ENCODE results near the gene TESK2. TPM values are rescaled to one million over a fixed set of nuclear protein-coding genes. Genes with fewer than 3 reads are reported as not detected.
A peak's percentile ranks its signal among the peaks of the same experiment; 100 is the strongest.

Gene TESK2
- total RNA-seq, 5 donors from 2014 or later (not counting 1 experiment from before 2014, with no cell fraction given): 4.3 to 7.9 (median 5.5) TPM

DNA sequence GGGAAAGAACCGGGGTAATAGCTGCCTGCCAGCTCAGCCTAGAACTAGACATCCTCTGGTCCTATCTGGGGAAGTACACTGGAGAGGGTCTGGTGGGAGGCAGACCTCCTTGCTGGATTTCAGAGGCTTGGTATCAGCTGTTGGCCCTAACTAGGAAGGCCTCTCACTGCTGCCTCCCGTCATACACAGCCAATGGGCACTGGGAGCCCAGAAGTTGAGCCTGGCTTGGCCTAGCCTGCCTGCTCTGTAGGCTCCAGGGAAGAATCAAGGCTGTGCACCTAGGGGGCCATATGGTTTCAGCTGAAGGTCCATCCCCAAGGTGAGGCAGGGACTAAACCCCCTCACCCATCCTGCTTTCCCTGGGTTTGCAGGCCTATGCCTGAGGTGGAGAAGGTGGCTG is 146.5 kb downstream of the TESK2 start:
- peaks cover 30 to 33% (median 31%) of the 10 kb centered on the region in 3 donors for H3K4me1 Mint-ChIP-seq
- Histone ChIP-seq H3K27me3 (replicated peaks in 1 of 2; ENCODE audit: control insufficient read depth in 2 of 2, extremely low read depth in 1 of 2, insufficient read depth in 2 of 2, low read length in 1 of 2) (no peaks in the 10 kb centered on the region), H3K27ac (ENCODE audit: low read length) (no peak overlapping the region), H3K36me3 (ENCODE audit: control insufficient read depth in 2 of 2, extremely low read depth in 1 of 2, insufficient read depth in 1 of 2, low read length in 1 of 2) (peaks cover 0 to 50% of the 10 kb centered on the region in 2 donors), H3K4me1 (ENCODE audit: control insufficient read depth in 1 of 2, extremely low read depth in 1 of 2, insufficient read depth in 2 of 2, low read length in 2 of 2) (peaks cover 7 to 28% of the 10 kb centered on the region in 2 experiments), H3K9me3 (no peaks in the 10 kb centered on the region), H3K4me3 (ENCODE audit: control insufficient read depth in 1 of 2, extremely low read depth in 1 of 2, low read length in 1 of 2) (no peak overlapping the region)
- H3K36me3 Mint-ChIP-seq: peaks cover 36% of the 10 kb centered on the region
- H3K9me3 Mint-ChIP-seq: no peaks in the 10 kb centered on the region
- ATAC-seq (replicated peaks in 1 of 4): no peak
- POLR2A ChIA-PET: interaction anchor here in 1 of 2 donors (0.6 kb wide), 1 partner anchor 23 kb away, joined by 3 read pairs; no protein-coding TSS in a partner anchor
- WGBS (ENCODE audit: insufficient coverage): 93% methylated on average over 1 of the region's 2 CpGs
- H3K27ac Mint-ChIP-seq: no peak overlapping the region
- no peak overlapping the region for H3K4me3 Mint-ChIP-seq
- no peak for DNase-seq
- CTCF ChIA-PET: no interaction called here
- no peaks in the 10 kb centered on the region for H3K27me3 Mint-ChIP-seq

DNA sequence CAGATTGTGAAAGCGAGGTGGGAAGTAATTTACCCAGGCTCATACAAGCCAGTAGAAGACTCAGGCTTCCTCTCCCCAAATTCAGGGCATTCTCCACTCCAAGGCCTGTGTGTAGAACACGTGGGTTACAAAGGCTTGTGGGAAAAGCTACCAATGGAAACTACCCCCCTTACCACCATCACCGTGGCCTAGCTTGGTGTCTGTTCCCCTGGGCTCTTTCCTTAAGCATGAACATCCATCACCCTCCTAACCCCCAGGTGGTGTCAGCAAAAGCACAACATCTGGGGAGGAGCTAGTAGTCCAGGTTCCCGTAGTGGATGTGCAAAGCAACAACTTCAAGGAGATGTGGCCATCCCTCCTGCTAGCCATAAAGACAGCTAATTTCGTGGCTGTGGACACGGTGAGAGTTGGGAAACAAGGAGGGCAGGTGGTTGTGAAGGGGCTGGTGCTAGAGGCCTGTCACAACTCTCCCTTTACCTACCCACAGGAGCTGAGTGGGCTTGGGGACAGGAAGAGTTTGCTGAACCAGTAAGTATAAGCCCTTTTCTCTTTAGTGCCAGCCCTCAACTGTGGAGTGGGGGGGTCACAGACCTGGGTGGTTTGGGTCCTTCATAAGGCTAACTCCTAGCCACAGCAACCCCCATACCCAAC is 150.0 kb downstream of the TESK2 start:
- CTCF ChIA-PET: interaction anchor here (0.6 to 3.2 kb wide), 13 partner anchors 37 to 565 kb away, joined by 3 to 39 read pairs (median 5); partner anchors contain the start of genes CCDC163 (in 1 of the 2), EIF2B3 (in 1 of the 2), GPBP1L1 (in 1 of the 2) and HECTD3 (in 1 of the 2)
- H3K36me3 ChIP-seq (ENCODE audit: control insufficient read depth in 2 of 2, extremely low read depth in 1 of 2, insufficient read depth in 1 of 2, low read length in 1 of 2): peaks cover 0 to 41% of the 10 kb centered on the region in 2 donors
- peaks cover 7 to 39% of the 10 kb centered on the region in 2 experiments for H3K4me1 ChIP-seq (ENCODE audit: control insufficient read depth in 1 of 2, extremely low read depth in 1 of 2, insufficient read depth in 2 of 2, low read length in 2 of 2)
- H3K27me3 Mint-ChIP-seq: no peaks in the 10 kb centered on the region
- no peaks in the 10 kb centered on the region for H3K9me3 ChIP-seq
- H3K36me3 Mint-ChIP-seq: peaks cover 39% of the 10 kb centered on the region
- POLR2A ChIA-PET: interaction anchor here (0.6 to 2.1 kb wide), 14 partner anchors 9 to 541 kb away, joined by 3 to 23 read pairs (median 4); partner anchors contain the start of genes AKR1A1 (in 1 of the 2), CCDC163 (in 1 of the 2), HECTD3 (in 1 of the 2) and MMACHC (in 1 of the 2)
- H3K9me3 Mint-ChIP-seq: no peaks in the 10 kb centered on the region
- H3K27ac ChIP-seq (ENCODE audit: low read length): peak overlapping the region; percentile 95
- no peak for ATAC-seq (replicated peaks in 1 of 4)
- H3K4me1 Mint-ChIP-seq: peaks cover 55 to 63% (median 55%) of the 10 kb centered on the region in 3 donors
- H3K27ac Mint-ChIP-seq: peak overlapping the region; percentile 99 to 100
- 0% methylated on average over 2 of the region's 6 CpGs for WGBS (ENCODE audit: insufficient coverage)
- peak in 3 of 35 experiments; percentile 12 to 36 (median 16) for DNase-seq
- H3K4me3 ChIP-seq (ENCODE audit: control insufficient read depth in 1 of 2, extremely low read depth in 1 of 2, low read length in 1 of 2): peak overlapping the region; percentile 68 to 82
- H3K27me3 ChIP-seq (replicated peaks in 1 of 2; ENCODE audit: control insufficient read depth in 2 of 2, extremely low read depth in 1 of 2, insufficient read depth in 2 of 2, low read length in 1 of 2): no peaks in the 10 kb centered on the region
- H3K4me3 Mint-ChIP-seq: peak overlapping the region; percentile 98 to 100 (median 100)

DNA sequence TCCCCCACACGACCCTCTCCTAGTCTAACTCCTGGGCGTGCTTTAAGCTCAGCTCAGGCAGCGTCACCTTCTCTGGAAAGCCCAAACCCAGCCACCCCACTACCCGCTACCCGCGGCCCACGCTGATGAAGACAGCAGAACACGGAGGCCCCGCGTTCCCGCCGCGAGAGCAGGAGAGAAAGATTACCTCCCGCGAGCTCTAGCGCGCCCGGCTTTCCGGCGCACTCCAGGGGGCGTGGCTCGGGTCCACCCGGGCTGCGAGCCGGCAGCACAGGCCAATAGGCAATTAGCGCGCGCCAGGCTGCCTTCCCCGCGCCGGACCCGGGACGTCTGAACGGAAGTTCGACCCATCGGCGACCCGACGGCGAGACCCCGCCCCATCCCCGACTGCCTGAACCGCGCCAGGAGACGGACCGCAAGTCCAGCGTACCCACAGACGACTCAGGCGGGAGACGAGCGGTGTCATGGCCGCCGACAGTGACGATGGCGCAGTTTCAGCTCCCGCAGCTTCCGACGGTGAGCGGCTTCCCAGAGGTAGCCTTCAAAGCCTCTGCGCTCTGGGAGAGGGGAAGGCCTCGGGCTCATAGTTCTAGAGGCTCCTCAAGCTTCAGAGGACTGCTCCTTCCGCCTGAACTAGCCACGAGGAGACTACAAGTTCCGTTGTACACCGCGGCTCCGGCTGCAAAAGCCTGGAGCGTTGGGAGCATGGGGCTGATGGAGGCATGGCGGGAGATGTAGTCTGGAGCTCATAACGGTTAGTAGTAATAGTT is 151.0 kb downstream of the TESK2 start, which contains the start of the genes MUTYH and TOE1:
Gene MUTYH (minus strand): TSS at position 652 of the 770 bp plus-strand sequence. CDS start 5,935 bp downstream, outside the sequence.
Gene TOE1 (plus strand): TSS at position 382 of the 770 bp plus-strand sequence. CDS start 83 bp downstream, at position 465.
- H3K4me1 Mint-ChIP-seq: peaks cover 62 to 70% (median 62%) of the 10 kb centered on the region in 3 donors
- peak within 1 kb of the TSS; percentile 68 to 82 for H3K4me3 ChIP-seq (ENCODE audit: control insufficient read depth in 1 of 2, extremely low read depth in 1 of 2, low read length in 1 of 2)
- POLR2A ChIA-PET: interaction anchor here (0.5 to 2.1 kb wide), 25 partner anchors 10 to 907 kb away, joined by 3 to 23 read pairs (median 4); partner anchors contain the start of genes HPDL (in 2 of the 2), AKR1A1 (in 1 of the 2), CCDC163 (in 1 of the 2) and EIF2B3 (in 1 of the 2)
- no peaks in the 10 kb centered on the region for H3K27me3 ChIP-seq (replicated peaks in 1 of 2; ENCODE audit: control insufficient read depth in 2 of 2, extremely low read depth in 1 of 2, insufficient read depth in 2 of 2, low read length in 1 of 2)
- peaks cover 7 to 39% of the 10 kb centered on the region in 2 experiments for H3K4me1 ChIP-seq (ENCODE audit: control insufficient read depth in 1 of 2, extremely low read depth in 1 of 2, insufficient read depth in 2 of 2, low read length in 2 of 2)
- CTCF ChIA-PET: interaction anchor here (0.6 to 3.2 kb wide), 19 partner anchors 19 to 564 kb away, joined by 3 to 39 read pairs (median 5); partner anchors contain the start of genes CCDC163 (in 1 of the 2), EIF2B3 (in 1 of the 2), GPBP1L1 (in 1 of the 2) and HECTD3 (in 1 of the 2)
- H3K27ac Mint-ChIP-seq: peak within 1 kb of the TSS; percentile 99 to 100
- H3K27ac ChIP-seq (ENCODE audit: low read length): peak within 1 kb of the TSS; percentile 95
- H3K9me3 ChIP-seq: no peaks in the 10 kb centered on the region
- peaks cover 0 to 35% of the 10 kb centered on the region in 2 donors for H3K36me3 ChIP-seq (ENCODE audit: control insufficient read depth in 2 of 2, extremely low read depth in 1 of 2, insufficient read depth in 1 of 2, low read length in 1 of 2)
- peak within 1 kb of the TSS; percentile 98 to 100 (median 100) for H3K4me3 Mint-ChIP-seq
- ATAC-seq (replicated peaks in 1 of 4) (peak; percentile 84 to 90 (median 90)), DNase-seq (peak; percentile 79 to 92 (median 87))
- H3K27me3 Mint-ChIP-seq: no peaks in the 10 kb centered on the region
- 0% methylated on average over 69 of the region's 70 CpGs for WGBS (ENCODE audit: insufficient coverage)
- peaks cover 35% of the 10 kb centered on the region for H3K36me3 Mint-ChIP-seq
- H3K9me3 Mint-ChIP-seq: no peaks in the 10 kb centered on the region

DNA sequence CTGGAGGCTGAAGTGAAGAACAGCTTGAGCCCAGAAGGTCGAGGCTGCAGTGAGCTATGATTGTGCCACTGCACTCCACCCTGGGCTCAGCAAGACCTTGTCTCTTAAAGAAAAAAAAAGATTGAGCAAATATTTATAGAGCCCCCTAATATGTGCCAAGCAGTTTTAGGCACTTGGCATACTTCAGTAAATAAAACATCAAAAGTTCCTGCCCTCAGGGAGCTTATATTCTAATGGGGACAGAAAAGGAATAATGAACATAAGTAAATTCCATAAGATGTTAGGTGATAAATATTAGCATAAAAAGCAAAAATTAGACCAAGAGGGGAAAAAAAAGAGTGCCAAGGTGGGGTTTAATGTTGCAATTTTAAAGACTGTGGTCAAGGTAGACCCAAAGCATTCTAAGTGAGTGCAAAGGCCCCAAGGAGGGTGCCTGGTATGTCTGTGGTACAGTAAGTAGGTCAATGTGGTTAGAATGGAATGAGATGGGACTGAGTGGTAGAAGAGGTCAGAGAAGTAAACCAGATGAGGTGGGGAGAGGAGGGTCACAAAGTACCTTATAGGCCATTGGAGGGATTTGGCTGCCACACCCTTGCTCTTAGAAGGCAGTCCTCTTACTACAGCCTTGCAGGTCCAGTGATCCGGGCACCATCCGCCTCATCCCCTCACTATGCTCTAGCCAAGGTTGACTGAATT is 153.2 kb downstream of the TESK2 start:
- Histone ChIP-seq H3K27me3 (replicated peaks in 1 of 2; ENCODE audit: control insufficient read depth in 2 of 2, extremely low read depth in 1 of 2, insufficient read depth in 2 of 2, low read length in 1 of 2) (no peaks in the 10 kb centered on the region), H3K4me1 (ENCODE audit: control insufficient read depth in 1 of 2, extremely low read depth in 1 of 2, insufficient read depth in 2 of 2, low read length in 2 of 2) (peaks cover 7 to 43% of the 10 kb centered on the region in 2 experiments), H3K4me3 (ENCODE audit: control insufficient read depth in 1 of 2, extremely low read depth in 1 of 2, low read length in 1 of 2) (no peak overlapping the region), H3K27ac (ENCODE audit: low read length) (no peak overlapping the region), H3K9me3 (no peaks in the 10 kb centered on the region), H3K36me3 (ENCODE audit: control insufficient read depth in 2 of 2, extremely low read depth in 1 of 2, insufficient read depth in 1 of 2, low read length in 1 of 2) (peaks cover 10 to 26% of the 10 kb centered on the region in 2 donors)
- peaks cover 38% of the 10 kb centered on the region for H3K36me3 Mint-ChIP-seq
- CTCF ChIA-PET: interaction anchor here in 1 of 2 donors (0.7 kb wide), 1 partner anchor 130 kb away, joined by 3 read pairs; no protein-coding TSS in a partner anchor
- POLR2A ChIA-PET: interaction anchor here (0.5 to 0.9 kb wide), 3 partner anchors 14 to 130 kb away, joined by 4 to 11 read pairs (median 4); no protein-coding TSS in a partner anchor
- H3K27me3 Mint-ChIP-seq: no peaks in the 10 kb centered on the region
- peak overlapping the region in 2 of 3 donors; percentile 2 to 100 for H3K4me3 Mint-ChIP-seq
- 100% methylated on average over 3 of the region's 3 CpGs for WGBS (ENCODE audit: insufficient coverage)
- peak overlapping the region in 1 of 2 donors; percentile 57 for H3K27ac Mint-ChIP-seq
- DNase-seq: no peak
- no peak for ATAC-seq (replicated peaks in 1 of 4)
- peaks cover 70 to 75% (median 72%) of the 10 kb centered on the region in 3 donors for H3K4me1 Mint-ChIP-seq
- H3K9me3 Mint-ChIP-seq: no peaks in the 10 kb centered on the region

DNA sequence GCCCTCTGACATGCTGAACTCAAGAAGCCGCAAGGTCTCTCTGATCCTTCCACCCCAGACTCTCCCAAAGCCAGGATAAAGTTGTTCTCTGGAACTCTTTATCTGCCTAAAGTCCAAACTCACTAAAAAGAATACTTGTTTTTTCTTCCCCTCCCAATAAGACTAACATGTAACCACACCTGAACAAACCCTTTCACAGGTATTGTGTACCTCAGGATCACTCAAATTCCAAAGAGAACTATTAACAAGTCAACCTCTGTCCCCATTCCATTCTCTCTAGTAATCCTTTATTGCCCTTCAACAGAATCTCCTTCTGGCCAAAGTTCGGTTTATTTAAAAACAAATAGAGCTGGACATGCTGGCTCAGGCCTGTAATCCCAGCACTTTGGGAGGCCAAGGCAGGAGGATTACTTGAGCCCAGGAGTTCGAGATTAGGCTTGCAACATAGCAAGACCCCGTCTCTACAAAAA is 155.1 kb downstream of the TESK2 start:
- H3K27me3 Mint-ChIP-seq: no peaks in the 10 kb centered on the region
- CTCF ChIA-PET: interaction anchor here (0.6 kb wide), 2 partner anchors 203 to 325 kb away, joined by 3 read pairs; no protein-coding TSS in a partner anchor
- H3K36me3 Mint-ChIP-seq: peaks cover 34% of the 10 kb centered on the region
- Histone ChIP-seq H3K9me3 (no peaks in the 10 kb centered on the region), H3K27ac (ENCODE audit: low read length) (no peak overlapping the region), H3K27me3 (replicated peaks in 1 of 2; ENCODE audit: control insufficient read depth in 2 of 2, extremely low read depth in 1 of 2, insufficient read depth in 2 of 2, low read length in 1 of 2) (no peaks in the 10 kb centered on the region), H3K4me3 (ENCODE audit: control insufficient read depth in 1 of 2, extremely low read depth in 1 of 2, low read length in 1 of 2) (no peak overlapping the region), H3K36me3 (ENCODE audit: control insufficient read depth in 2 of 2, extremely low read depth in 1 of 2, insufficient read depth in 1 of 2, low read length in 1 of 2) (peaks cover 10 to 30% of the 10 kb centered on the region in 2 donors), H3K4me1 (ENCODE audit: control insufficient read depth in 1 of 2, extremely low read depth in 1 of 2, insufficient read depth in 2 of 2, low read length in 2 of 2) (peaks cover 4 to 24% of the 10 kb centered on the region in 2 experiments)
- POLR2A ChIA-PET: no interaction called here
- peaks cover 52 to 56% (median 54%) of the 10 kb centered on the region in 3 donors for H3K4me1 Mint-ChIP-seq
- ATAC-seq (replicated peaks in 1 of 4) (no peak), DNase-seq (no peak)
- no peak overlapping the region for H3K4me3 Mint-ChIP-seq
- peak overlapping the region in 1 of 2 donors; percentile 48 for H3K27ac Mint-ChIP-seq
- no peaks in the 10 kb centered on the region for H3K9me3 Mint-ChIP-seq
- 98% methylated on average over 4 of the region's 4 CpGs for WGBS (ENCODE audit: insufficient coverage)
